GM12892 (cell line): ENCODE results near the gene GALNS.
"Not testable (repeated sequence)": the region's sequence is repeated elsewhere in the genome, so short reads cannot be mapped to it uniquely, and the experiment has no call there.

Source experiments
- DNase-seq: peaks from one replicate; pipeline ENCODE4 v3.0.0; 2011; ENCODE audit not compliant: insufficient read length
- FAIRE-seq: peaks from 2 replicates; lab custom pipeline; 2011; peaks lifted over from hg19 to GRCh38; lab: Jason Lieb, UNC
- POLR2A ChIP-seq: IDR thresholded peaks from 2 replicates; pipeline ENCODE4 v1.6.1; 2011; ENCODE audit warnings: low read depth, low read length, control low read depth
- POLR2AphosphoS5 ChIP-seq: IDR thresholded peaks from 2 replicates; pipeline ENCODE4 v1.6.1; 2011; ENCODE audit warnings: low read depth, low read length, control low read depth
- TAF1 ChIP-seq: IDR thresholded peaks from 2 replicates; pipeline ENCODE4 v1.6.1; 2011; ENCODE audit warnings: low read depth, mild to moderate bottlenecking, control low read depth, low read length, borderline replicate concordance

Gene GALNS

GRCh38 chr16:88897696-88898425, 41.1 kb upstream of the GALNS start:
- FAIRE-seq = no peak
- DNase-seq = no peak
- TF ChIP-seq POLR2A = no peak

GRCh38 chr16:88896238-88897070, 39.7 kb upstream of the GALNS start:
- no peak for TF ChIP-seq POLR2AphosphoS5
- TF ChIP-seq POLR2A = no peak
- no peak for TF ChIP-seq TAF1
- no peak for FAIRE-seq
- DNase-seq = no peak

- TF ChIP-seq POLR2A = no peak
- TF ChIP-seq POLR2AphosphoS5 = no peak
- FAIRE-seq (no peak), DNase-seq (no peak)
Measured at GRCh38 chr16:88895335-88895734, 38.6 kb upstream of the GALNS start.

- DNase-seq = no peak
- TF ChIP-seq TAF1 (no peak), POLR2A (no peak), POLR2AphosphoS5 (no peak)
- FAIRE-seq = no peak
Measured at GRCh38 chr16:88894681-88895300, 38.0 kb upstream of the GALNS start.

- FAIRE-seq, DNase-seq: not testable (repeated sequence)
Measured at GRCh38 chr16:88894266-88894665, 37.5 kb upstream of the GALNS start.

GRCh38 chr16:88893127-88893968, 36.6 kb upstream of the GALNS start:
- DNase-seq (no peak), FAIRE-seq (no peak)
- TF ChIP-seq TAF1 = no peak
- no peak for TF ChIP-seq POLR2AphosphoS5
- no peak for TF ChIP-seq POLR2A

- no peak for DNase-seq
- TF ChIP-seq TAF1 (no peak), POLR2AphosphoS5 (no peak), POLR2A (no peak)
- no peak for FAIRE-seq
Measured at GRCh38 chr16:88892065-88892464, 35.3 kb upstream of the GALNS start.

- no peak for DNase-seq
- TF ChIP-seq POLR2AphosphoS5 = no peak
- no peak for TF ChIP-seq TAF1
- TF ChIP-seq POLR2A = no peak
- no peak for FAIRE-seq
Measured at GRCh38 chr16:88891083-88891482, 34.3 kb upstream of the GALNS start.

GRCh38 chr16:88889702-88890352, 33.1 kb upstream of the GALNS start:
- not testable (repeated sequence) for DNase-seq, FAIRE-seq

- FAIRE-seq = no peak
- TF ChIP-seq TAF1 (no peak), POLR2A (no peak), POLR2AphosphoS5 (no peak)
- DNase-seq = no peak
Measured at GRCh38 chr16:88888461-88889387, 32.0 kb upstream of the GALNS start.
